ENCODE results near the gene MTMR10.

Gene MTMR10

GRCh38 chr15:31013863-31014607, 22.6 kb upstream of the MTMR10 start:
- TF ChIP-seq CTCF (conservative IDR thresholded peaks at IDR 0.05) = no peak
- H3K27ac ChIP-seq = 0 out of 2 replicates have a peak overlapping the region, but pooled peaks have one; percentile 5

GRCh38 chr15:31012455-31012854, 21.0 kb upstream of the MTMR10 start:
- no peak for TF ChIP-seq CTCF (conservative IDR thresholded peaks at IDR 0.05)
- H3K27ac ChIP-seq = no peak overlapping the region

- H3K27ac ChIP-seq = no peak overlapping the region
- no peak for TF ChIP-seq CTCF (conservative IDR thresholded peaks at IDR 0.05)
Measured at GRCh38 chr15:31010036-31010435, 18.6 kb upstream of the MTMR10 start.

- H3K27ac ChIP-seq = no peak overlapping the region
- TF ChIP-seq CTCF (conservative IDR thresholded peaks at IDR 0.05) = no peak
Measured at GRCh38 chr15:31005660-31006059, 14.2 kb upstream of the MTMR10 start.

- H3K27ac ChIP-seq = no peak overlapping the region
- no peak for TF ChIP-seq CTCF (conservative IDR thresholded peaks at IDR 0.05)
Measured at GRCh38 chr15:31004220-31004733, 12.8 kb upstream of the MTMR10 start.

GRCh38 chr15:31001702-31002101, 10.3 kb upstream of the MTMR10 start:
- no peak overlapping the region for H3K27ac ChIP-seq
- no peak for TF ChIP-seq CTCF (conservative IDR thresholded peaks at IDR 0.05)

- H3K27ac ChIP-seq = no peak overlapping the region
- TF ChIP-seq CTCF (conservative IDR thresholded peaks at IDR 0.05) = no peak
Measured at GRCh38 chr15:30999729-31000128, 8.3 kb upstream of the MTMR10 start.
